H9 (cell line): ENCODE measurements around the gene CHCHD3. TPM values are rescaled to one million over a fixed set of nuclear protein-coding genes. Genes with fewer than 3 reads are reported as not detected.

Experiments used
- DNase-seq: peaks from one replicate; pipeline ENCODE4 v3.0.0-alpha.2; 2017
- H2AFZ ChIP-seq: one replicate; pipeline ENCODE4 v1.6.1; 2013; ENCODE audit warnings: mild to moderate bottlenecking, low read length, control low read depth, moderate library complexity
- H2AK5ac ChIP-seq: 2 replicates; pipeline ENCODE4 v1.6.1; 2013; ENCODE audit warnings: low read length, control low read depth, mixed read lengths; ENCODE audit not compliant: insufficient read length
- H2BK120ac ChIP-seq: one replicate; pipeline ENCODE4 v1.6.1; 2013; ENCODE audit warnings: low read depth, mild to moderate bottlenecking, low read length, control low read depth, inconsistent platforms; ENCODE audit not compliant: poor library complexity, severe bottlenecking
- H2BK12ac ChIP-seq: 2 replicates; pipeline ENCODE4 v1.6.1; 2013; ENCODE audit warnings: low read length, control low read depth, mixed read lengths, low read depth; ENCODE audit not compliant: insufficient read length
- H2BK15ac ChIP-seq: 2 replicates; pipeline ENCODE4 v1.6.1; 2013; ENCODE audit warnings: low read depth, low read length, control low read depth
- H2BK20ac ChIP-seq: one replicate; pipeline ENCODE4 v1.6.1; 2013; ENCODE audit warnings: low read depth, mild to moderate bottlenecking, low read length, control low read depth, inconsistent platforms; ENCODE audit not compliant: poor library complexity, severe bottlenecking
- H2BK5ac ChIP-seq: 2 replicates; pipeline ENCODE4 v1.6.1; 2013; ENCODE audit warnings: low read length, control low read depth, mixed read lengths; ENCODE audit not compliant: insufficient read length
- H3K14ac ChIP-seq: 2 replicates; pipeline ENCODE4 v1.6.1; 2013; ENCODE audit warnings: low read length, control low read depth; ENCODE audit not compliant: insufficient read depth
- H3K18ac ChIP-seq: 2 replicates; pipeline ENCODE4 v1.6.1; 2013; ENCODE audit warnings: low read depth, mild to moderate bottlenecking, mixed read lengths, low read length, control low read depth; ENCODE audit not compliant: insufficient read length
- H3K23ac ChIP-seq: 2 replicates; pipeline ENCODE4 v1.6.1; 2013; ENCODE audit warnings: low read length, control low read depth, mixed read lengths, low read depth; ENCODE audit not compliant: insufficient read length
- H3K23me2 ChIP-seq: 2 replicates; pipeline ENCODE4 v1.6.1; 2013; ENCODE audit warnings: low read depth, mild to moderate bottlenecking, mixed read lengths, low read length, control low read depth; ENCODE audit not compliant: insufficient read length, poor library complexity, severe bottlenecking
- H3K27ac ChIP-seq: 2 replicates; pipeline ENCODE4 v1.5.1; 2013; ENCODE audit warnings: low read length, control low read depth, mixed read lengths, low read depth; ENCODE audit not compliant: insufficient read length
- H3K27me3 ChIP-seq: 2 replicates; pipeline ENCODE4 v1.6.1; 2013; ENCODE audit warnings: low read length, control low read depth, inconsistent platforms; ENCODE audit not compliant: insufficient read depth
- H3K4ac ChIP-seq: 2 replicates; pipeline ENCODE4 v1.6.1; 2013; ENCODE audit warnings: low read depth, mild to moderate bottlenecking, control low read depth, inconsistent platforms, low read length, moderate library complexity
- H3K4me1 ChIP-seq: 2 replicates; pipeline ENCODE4 v1.6.1; 2013; ENCODE audit warnings: low read length, control low read depth, inconsistent platforms; ENCODE audit not compliant: insufficient read depth
- H3K4me2 ChIP-seq: 2 replicates; pipeline ENCODE4 v1.6.1; 2013; ENCODE audit warnings: low read length, control low read depth, mixed read lengths; ENCODE audit not compliant: insufficient read length, insufficient read depth
- H3K56ac ChIP-seq: 2 replicates; pipeline ENCODE4 v1.6.1; 2013; ENCODE audit warnings: low read depth, mild to moderate bottlenecking, mixed read lengths, low read length, control low read depth; ENCODE audit not compliant: insufficient read length
- H3K79me1 ChIP-seq: 2 replicates; pipeline ENCODE4 v1.6.1; 2013; ENCODE audit warnings: low read depth, mild to moderate bottlenecking, moderate library complexity, low read length, control low read depth, inconsistent platforms; ENCODE audit not compliant: insufficient read depth, poor library complexity, severe bottlenecking
- H3K79me2 ChIP-seq: 2 replicates; pipeline ENCODE4 v1.6.1; 2013; ENCODE audit warnings: low read length, control low read depth, inconsistent platforms; ENCODE audit not compliant: insufficient read depth
- H3K9ac ChIP-seq: 2 replicates; pipeline ENCODE4 v1.6.1; 2013; ENCODE audit warnings: low read length, control low read depth, mixed read lengths; ENCODE audit not compliant: insufficient read length; ENCODE audit errors: extremely low read depth
- H3K9me3 ChIP-seq: one replicate; pipeline ENCODE4 v1.6.1; 2013; ENCODE audit warnings: low read depth, low read length, inconsistent platforms; ENCODE audit not compliant: control insufficient read depth
- H3T11ph ChIP-seq: one replicate; pipeline ENCODE4 v1.6.1; 2013; ENCODE audit warnings: mild to moderate bottlenecking, low read length, control low read depth, inconsistent platforms
- H4K20me1 ChIP-seq: one replicate; pipeline ENCODE4 v1.6.1; 2013; ENCODE audit not compliant: control insufficient read depth, insufficient read length, insufficient read depth
- H4K5ac ChIP-seq: 2 replicates; pipeline ENCODE4 v1.6.1; 2013; ENCODE audit warnings: low read depth, mild to moderate bottlenecking, mixed read lengths, low read length, control low read depth; ENCODE audit not compliant: insufficient read length
- H4K8ac ChIP-seq: replicated peaks from 2 replicates; pipeline ENCODE4 v1.6.1; 2013; ENCODE audit warnings: low read length, control low read depth, mixed read lengths, low read depth; ENCODE audit not compliant: insufficient read length
- H4K91ac ChIP-seq: 2 replicates; pipeline ENCODE4 v1.6.1; 2013; ENCODE audit warnings: low read depth, mild to moderate bottlenecking, moderate library complexity, mixed read lengths, low read length, control low read depth; ENCODE audit not compliant: insufficient read length
- H3K27ac Mint-ChIP-seq, 3 experiments: 2 replicates in 2 of 3; 3 replicates in 1 of 3; pipeline ENCODE4 v1.8.0; 2020 to 2021; ENCODE audit warnings: mixed read lengths in 3 of 3, mild to moderate bottlenecking in 1 of 3, moderate library complexity in 1 of 3
- H3K27me3 Mint-ChIP-seq: 2 replicates; pipeline ENCODE4 v1.8.0; 2021; ENCODE audit warnings: low read depth, mild to moderate bottlenecking, moderate library complexity, mixed read lengths
- H3K36me3 Mint-ChIP-seq, 3 experiments: 2 replicates in 2 of 3; 3 replicates in 1 of 3; pipeline ENCODE4 v1.8.0; 2020 to 2021; ENCODE audit warnings: low read depth in 3 of 3, mixed read lengths in 3 of 3; ENCODE audit not compliant: insufficient read depth in 1 of 3
- H3K4me1 Mint-ChIP-seq, 2 experiments: 2 replicates each; pipeline ENCODE4 v1.8.0; 2020; ENCODE audit warnings: mixed read lengths in 2 of 2
- H3K4me3 Mint-ChIP-seq, 2 experiments: 2 replicates in 1 of 2; 3 replicates in 1 of 2; pipeline ENCODE4 v1.8.0; 2020 to 2021; ENCODE audit warnings: mild to moderate bottlenecking in 2 of 2, mixed read lengths in 2 of 2, moderate library complexity in 1 of 2
- H3K9me3 Mint-ChIP-seq, 2 experiments: 2 replicates in 1 of 2; 3 replicates in 1 of 2; pipeline ENCODE4 v1.8.0; 2020; ENCODE audit warnings: mild to moderate bottlenecking in 2 of 2, mixed read lengths in 2 of 2, moderate library complexity in 1 of 2
- CTCF ChIP-seq: fragments of 200-600 bp; sonication (generic); conservative IDR thresholded peaks from 3 replicates; pipeline ENCODE4 v1.8.0; 2021; ENCODE audit warnings: antibody characterized with exemption, mild to moderate bottlenecking
- WGBS: extraction: QIAGEN DNeasy Blood & Tissue Kit; methylation state at CpG from one replicate; pipeline ENCODE4 v1.1.7; 2013; ENCODE audit warnings: missing lambda C conversion rate, low lambda C conversion rate, mixed read lengths; ENCODE audit not compliant: insufficient read length; ENCODE audit errors: extremely low coverage; 5-methylcytosine and 5-hydroxymethylcytosine counted together
- total RNA-seq: library from RNA; stranded (reverse); gene quantifications from 2 replicates; pipeline ENCODE4 v1.2.1, GENCODE V29; 2021

The CHCHD3 gene
- total RNA-seq, 1 experiment from 2014 or later: 104 TPM

- Histone ChIP-seq H3T11ph (no peak overlapping the region), H2BK20ac (no peak overlapping the region), H2AFZ (no peak overlapping the region), H2BK120ac (no peak overlapping the region), H2BK12ac (no peak overlapping the region), H3K14ac (no peak overlapping the region), H3K18ac (no peak overlapping the region), H3K23ac (no peak overlapping the region), H3K9ac (no peak overlapping the region), H3K79me1 (no peaks in the 10 kb centered on the region), H3K4me2 (no peak overlapping the region), H2BK5ac (no peak overlapping the region), H3K9me3 (no peaks in the 10 kb centered on the region), H3K4me1 (no peaks in the 10 kb centered on the region), H3K79me2 (no peaks in the 10 kb centered on the region), H2BK15ac (no peak overlapping the region), H3K23me2 (no peaks in the 10 kb centered on the region), H4K5ac (no peak overlapping the region), H2AK5ac (no peak overlapping the region), H4K91ac (no peak overlapping the region), H3K56ac (no peak overlapping the region), H3K4ac (no peak overlapping the region), H3K27me3 (no peaks in the 10 kb centered on the region), H4K8ac (no peak overlapping the region), H3K27ac (no peak overlapping the region), H4K20me1 (no peaks in the 10 kb centered on the region)
- H3K4me1 Mint-ChIP-seq: peaks cover 0 to 5% of the 10 kb centered on the region in 2 experiments; a peak in 1 of 4 replicates
- no peak for DNase-seq
- peaks cover 6 to 8% of the 10 kb centered on the region in 2 experiments; a peak in 4 of 5 replicates for H3K9me3 Mint-ChIP-seq
- peaks cover 0 to 6% (median 5%) of the 10 kb centered on the region in 3 experiments; a peak in 3 of 7 replicates for H3K36me3 Mint-ChIP-seq
- no peaks in the 10 kb centered on the region; the same call in none of the 2 replicates for H3K27me3 Mint-ChIP-seq
- WGBS: no CpG with 5 or more reads among the region's 11 CpGs
- H3K27ac Mint-ChIP-seq: no peak overlapping the region
- no peak overlapping the region for H3K4me3 Mint-ChIP-seq
- no peak for TF ChIP-seq CTCF
Observed at GRCh38 chr7:132765861-132766260, 316.0 kb downstream of the CHCHD3 start.
